ENCODE measurements around the gene BRF1.
A peak's percentile ranks its signal among the peaks of the same experiment; 100 is the strongest.

The BRF1 gene

DNA sequence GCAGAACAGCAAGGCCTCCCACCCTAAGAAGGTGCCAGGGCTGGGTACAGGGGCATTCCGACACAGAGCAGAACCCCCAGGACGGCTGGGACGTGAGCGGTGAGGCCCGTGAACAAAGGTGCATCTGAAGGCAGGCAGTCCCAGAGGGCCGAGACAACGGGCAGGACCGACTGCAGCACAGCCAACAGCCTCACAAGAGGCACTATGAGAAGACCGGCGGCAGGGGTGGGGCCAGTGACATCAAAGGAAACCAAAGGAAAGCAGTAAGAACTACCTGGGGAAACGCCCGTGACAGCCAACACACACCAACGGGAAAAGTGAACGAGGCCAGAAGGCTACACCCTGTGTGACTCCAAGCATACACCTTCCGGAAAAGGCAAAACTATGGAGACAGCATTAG lies 43.3 kb downstream of the BRF1 start:
- no peak for DNase-seq

- no peak for DNase-seq
Observed at GRCh38 chr14:105256292-105256960, 44.4 kb downstream of the BRF1 start.

DNA sequence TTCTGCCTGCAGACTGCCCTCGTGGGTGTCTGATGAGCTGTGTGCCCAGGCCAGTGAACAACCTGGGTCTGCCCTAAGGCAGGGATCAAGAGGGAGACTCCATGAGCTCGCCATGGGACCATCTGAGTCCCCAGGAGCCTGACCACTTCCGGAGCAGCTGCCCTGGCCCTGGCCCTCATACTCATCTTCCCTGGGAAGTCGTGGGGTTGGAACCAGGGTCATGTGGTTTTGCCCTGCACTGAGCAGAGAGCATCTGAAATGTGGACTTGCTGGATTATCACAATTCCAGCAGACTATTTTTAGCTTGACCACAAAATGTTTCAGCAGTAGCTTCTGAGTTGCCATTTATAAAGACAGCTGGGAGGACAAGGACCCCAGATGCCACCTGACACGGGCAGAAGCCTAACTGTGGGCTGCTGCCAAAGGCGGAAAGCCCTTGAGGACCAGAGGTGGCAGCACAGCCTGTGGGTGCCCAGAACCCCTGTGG lies 45.7 kb downstream of the BRF1 start:
- no peak for DNase-seq

GRCh38 chr14:105253329-105253682 lies 47.5 kb downstream of the BRF1 start:
- DNase-seq, result no peak

GRCh38 chr14:105252552-105253328 lies 48.1 kb downstream of the BRF1 start:
- DNase-seq, result no peak

DNA sequence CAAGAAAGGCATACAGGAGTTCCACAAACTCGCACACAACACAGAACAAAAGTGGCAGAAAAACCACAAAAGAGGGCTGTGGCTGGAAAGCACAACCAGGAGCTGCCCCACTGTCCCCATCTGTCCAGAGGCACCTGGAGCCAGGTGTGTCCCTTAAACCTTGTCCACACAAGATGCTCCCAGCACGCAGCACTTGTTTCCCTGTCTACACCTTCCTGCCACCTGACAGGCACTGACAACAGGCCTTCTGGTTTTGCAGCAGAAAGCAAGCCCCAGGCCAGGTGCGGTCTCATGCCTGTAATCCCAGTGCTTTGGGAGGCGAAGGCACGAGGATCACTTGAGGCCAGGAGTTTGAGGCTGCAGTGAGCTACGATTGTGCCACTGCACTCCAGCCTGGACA lies 48.9 kb downstream of the BRF1 start:
- no peak for DNase-seq

GRCh38 chr14:105250986-105251385 lies 49.8 kb downstream of the BRF1 start:
- DNase-seq, result no peak

- DNase-seq, result no peak
Observed at GRCh38 chr14:105250008-105250366, 50.8 kb downstream of the BRF1 start.

DNA sequence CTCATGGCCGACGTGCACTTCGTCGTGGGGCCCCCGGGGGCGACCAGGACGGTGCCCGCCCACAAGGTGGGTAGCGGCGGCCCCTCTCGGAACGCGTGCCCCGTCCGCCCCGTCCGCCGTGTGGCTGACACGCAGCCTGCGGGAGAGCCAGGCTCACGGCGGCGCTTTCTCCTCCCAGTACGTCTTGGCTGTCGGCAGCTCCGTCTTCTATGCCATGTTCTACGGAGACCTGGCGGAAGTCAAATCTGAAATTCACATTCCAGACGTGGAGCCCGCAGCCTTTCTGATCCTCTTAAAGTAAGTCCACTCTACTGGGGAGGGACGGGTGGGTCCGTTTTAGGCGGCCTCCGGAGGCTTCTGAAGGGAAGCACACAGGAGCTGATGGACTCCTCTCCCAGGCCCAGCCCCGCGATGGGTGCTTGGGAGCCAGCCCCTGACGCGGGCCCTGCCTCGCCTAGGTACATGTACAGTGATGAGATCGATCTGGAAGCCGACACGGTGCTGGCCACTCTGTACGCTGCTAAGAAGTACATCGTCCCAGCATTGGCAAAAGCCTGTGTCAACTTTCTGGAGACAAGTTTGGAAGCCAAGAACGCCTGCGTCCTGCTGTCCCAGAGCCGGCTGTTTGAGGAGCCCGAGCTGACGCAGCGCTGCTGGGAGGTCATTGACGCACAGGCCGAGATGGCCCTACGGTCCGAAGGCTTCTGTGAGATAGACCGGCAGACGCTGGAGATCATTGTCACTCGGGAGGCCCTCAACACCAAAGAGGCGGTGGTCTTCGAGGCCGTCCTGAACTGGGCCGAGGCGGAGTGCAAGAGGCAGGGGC lies 51.4 kb downstream of the BRF1 start:
- DNase-seq, result no peak

DNA sequence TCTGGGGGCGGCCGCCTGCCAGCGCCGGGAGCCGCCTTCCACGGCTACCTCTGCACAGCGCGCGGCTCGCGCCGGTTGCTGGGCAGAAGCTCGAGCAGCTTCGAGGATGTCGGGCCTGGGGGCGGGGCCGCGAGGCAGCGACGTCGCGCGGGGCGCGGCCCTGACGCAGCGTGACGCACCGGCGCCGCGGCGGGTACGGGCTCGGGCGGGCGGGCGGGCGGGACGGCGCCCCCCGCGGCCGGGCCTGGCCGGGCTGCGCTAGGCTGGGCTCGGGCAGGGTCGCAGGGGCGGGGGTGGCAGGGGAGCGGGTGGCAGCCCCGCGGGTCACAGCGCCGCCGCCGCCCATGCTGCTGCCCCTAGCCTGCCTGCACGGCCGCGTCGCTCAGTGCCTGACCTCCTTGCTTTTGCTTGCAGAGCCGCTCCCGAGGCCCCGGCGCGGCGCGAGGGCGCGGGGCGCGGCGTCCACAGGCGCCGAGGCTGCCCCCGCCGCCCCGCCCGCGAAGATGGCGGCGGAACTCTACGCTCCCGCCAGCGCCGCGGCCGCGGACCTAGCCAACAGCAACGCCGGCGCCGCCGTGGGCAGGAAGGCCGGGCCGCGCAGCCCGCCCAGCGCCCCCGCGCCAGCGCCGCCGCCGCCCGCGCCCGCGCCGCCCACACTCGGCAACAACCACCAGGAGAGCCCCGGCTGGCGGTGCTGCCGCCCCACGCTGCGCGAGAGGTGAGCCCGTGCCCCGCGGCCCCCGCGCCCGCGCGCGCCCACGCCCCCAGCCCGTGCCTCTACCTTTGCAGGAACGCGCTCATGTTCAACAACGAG lies 52.2 kb downstream of the BRF1 start, which contains the start of gene BTBD6:
Gene BTBD6, plus strand, starts transcription at position 166 of the 814 bp plus-strand sequence. Its CDS starts 179 bp downstream, at position 345.
- peak; percentile 70 for DNase-seq

GRCh38 chr14:105247715-105248367 lies 53.0 kb downstream of the BRF1 start:
- DNase-seq, result no peak

GRCh38 chr14:105247026-105247425 lies 53.8 kb downstream of the BRF1 start:
- DNase-seq, result no peak

- DNase-seq, result no peak
Observed at GRCh38 chr14:105244334-105244733, 56.5 kb downstream of the BRF1 start.

DNA sequence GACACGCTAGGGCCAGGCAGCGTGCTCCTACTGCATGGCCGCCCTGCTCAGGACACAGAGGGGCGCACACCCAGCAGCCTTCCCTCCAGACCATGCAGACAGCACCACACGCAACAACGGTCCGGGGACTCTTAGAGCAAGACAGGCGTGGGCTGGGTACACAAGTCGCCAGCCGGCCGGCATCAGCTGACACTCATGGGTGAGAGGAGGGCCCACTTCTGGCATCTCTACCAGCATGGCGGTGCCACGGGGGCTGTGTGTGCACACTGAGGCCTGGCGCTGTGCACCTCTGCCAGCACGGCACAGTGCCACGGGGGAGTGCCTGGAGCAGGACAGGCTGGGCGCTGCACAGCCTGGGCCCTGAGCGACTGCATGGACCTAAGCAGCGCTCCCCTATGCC lies 59.2 kb downstream of the BRF1 start:
- DNase-seq, result no peak

- no peak for DNase-seq
Observed at GRCh38 chr14:105240811-105241576, 59.8 kb downstream of the BRF1 start.

- DNase-seq, result no peak
Observed at GRCh38 chr14:105229099-105229655, 71.6 kb downstream of the BRF1 start.

DNA sequence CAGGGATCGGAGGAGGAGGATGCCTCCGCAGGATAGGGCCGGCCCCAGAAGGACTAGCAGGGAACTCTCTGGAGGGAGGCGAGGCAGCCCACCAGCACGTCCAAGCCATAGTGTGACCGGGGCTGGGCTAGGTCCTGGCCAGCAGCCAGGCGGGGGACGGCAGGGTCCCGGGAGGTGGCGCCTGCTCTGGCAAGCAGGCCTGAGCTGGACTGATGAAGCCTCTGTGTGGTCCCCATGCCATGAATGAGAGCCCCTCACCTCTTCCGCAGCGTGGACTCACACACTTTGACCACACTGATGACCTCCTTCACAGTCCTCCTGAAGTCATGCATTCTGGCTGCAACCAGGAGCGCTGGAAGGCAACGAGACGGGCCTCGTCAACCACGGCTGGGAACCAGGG lies 72.2 kb downstream of the BRF1 start:
- no peak for DNase-seq

DNA sequence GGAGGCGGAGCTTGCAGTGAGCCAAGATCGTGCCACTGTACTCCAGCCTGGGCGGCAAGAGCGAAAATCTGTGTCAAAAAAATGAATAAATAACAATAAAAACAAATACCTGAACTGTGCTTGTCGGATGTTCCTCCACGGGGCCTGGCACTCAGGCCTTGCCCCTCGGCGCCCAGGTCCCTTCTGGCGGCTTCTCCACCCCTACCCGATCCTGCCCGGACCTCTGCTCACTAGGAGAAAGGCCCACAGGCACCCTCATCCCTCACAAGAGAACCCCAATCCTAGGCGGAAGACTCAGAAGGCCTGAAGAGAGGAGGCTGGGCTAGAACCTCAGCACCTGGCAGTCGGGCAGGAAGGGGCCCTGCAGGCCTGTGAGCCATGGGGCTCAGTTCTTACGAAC lies 73.5 kb downstream of the BRF1 start:
- no peak for DNase-seq

GRCh38 chr14:105226198-105226597 lies 74.6 kb downstream of the BRF1 start:
- no peak for DNase-seq

DNA sequence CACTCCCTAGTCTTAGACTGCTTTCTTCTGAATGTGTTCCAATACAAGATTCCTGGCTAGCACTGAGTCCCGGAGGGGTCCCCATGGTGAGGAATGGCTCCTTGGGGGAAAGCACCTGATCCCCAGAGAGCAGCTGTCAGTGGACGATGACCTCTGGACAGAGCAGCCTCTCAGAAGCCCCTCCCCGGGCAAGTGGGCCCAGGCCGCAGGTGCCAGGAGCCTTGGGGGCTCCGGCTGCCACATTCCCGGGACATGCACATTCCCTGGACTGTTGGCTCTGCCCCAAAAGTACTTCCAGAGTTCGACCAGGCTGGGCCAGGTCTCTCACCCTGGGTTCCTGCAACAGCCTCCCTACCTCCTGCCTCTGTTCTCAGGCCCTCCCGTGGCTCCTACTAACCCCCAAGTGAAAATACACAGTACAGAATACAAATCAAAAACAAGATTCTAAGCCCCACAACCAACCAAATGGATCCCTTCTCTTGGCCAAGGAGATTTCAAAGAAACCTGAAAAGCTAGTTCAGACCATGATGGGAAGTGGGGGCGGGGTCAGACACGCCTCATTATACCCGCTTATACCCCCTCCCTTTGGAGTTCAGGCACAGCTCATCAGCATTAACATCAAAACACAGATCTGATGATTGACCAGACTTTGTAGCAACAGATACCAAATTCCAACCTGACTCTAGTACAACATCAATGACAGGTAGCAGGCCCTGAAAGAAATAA lies 75.8 kb downstream of the BRF1 start:
- DNase-seq, result no peak

Data from T1000 (cell line).